GM19035 (cell line): ENCODE data around the gene CCR1.
"Not testable (repeated sequence)": the region's sequence is repeated elsewhere in the genome, so short reads cannot be mapped to it uniquely, and the experiment has no call there.

Source experiments
- ATAC-seq: cut with Tn5 transposase; IDR thresholded peaks from one replicate; pipeline ENCODE4 v1.9.1; 2021; ENCODE audit not compliant: unreplicated experiment

Gene CCR1

GRCh38 chr3:46184469-46184868 lies 23.6 kb downstream of the CCR1 start:
- ATAC-seq, result no peak

DNA sequence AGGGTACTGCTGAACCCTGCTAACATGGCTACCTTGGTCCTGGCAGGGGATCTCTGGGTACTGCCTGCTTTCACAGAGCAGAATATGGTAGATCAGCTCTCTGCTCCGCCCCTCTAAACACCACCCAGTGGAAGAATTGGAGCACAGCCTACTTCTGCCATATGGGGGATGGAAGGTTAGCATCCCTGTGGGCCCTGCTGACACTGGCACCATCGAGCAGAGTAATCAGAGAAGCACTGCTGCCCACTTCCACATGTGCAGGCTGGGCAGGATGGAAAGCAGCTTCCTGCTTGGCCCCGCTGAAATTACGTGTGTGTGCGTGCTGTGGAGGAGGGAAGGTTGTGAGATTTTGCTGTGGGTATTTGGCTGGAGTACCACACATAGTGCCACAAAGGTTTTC lies 24.8 kb downstream of the CCR1 start:
- no peak for ATAC-seq

DNA sequence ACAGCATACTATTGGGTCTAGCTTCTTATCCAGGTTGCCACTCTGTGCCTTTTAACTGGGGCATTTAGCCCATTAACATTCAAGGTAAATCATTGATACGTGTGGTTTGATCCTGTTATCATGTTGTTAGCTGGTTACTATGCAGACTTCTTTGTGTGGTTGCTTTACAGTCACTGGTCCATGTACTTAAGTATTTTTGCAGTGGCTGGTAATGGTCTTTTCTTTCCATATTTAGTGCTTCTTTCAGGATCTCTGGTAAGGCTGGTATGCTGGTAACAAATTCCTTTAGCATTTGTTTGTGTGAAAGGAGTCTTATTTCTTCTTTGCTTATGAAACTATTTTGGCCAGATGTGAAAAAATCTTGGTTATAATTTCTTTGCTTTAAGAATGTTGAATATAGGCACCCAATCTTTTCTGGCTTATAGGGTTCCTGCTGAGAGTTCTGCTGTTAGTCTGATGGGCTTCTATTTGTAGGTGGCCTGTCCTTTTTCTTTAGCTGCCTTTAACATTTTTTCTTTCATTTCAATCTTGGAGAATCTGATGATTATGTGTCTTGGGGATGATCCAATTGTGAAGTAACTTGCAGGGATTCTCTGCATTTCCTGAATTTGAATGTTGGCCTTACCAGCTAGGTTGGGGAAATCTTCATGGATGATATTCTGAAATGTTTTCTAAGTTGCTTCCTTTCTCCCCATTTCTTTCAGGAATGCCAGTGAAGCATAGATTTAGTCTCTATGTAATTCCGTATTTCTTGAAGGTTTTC lies 39.3 kb downstream of the CCR1 start:
- ATAC-seq, result no peak

GRCh38 chr3:46163556-46164041 lies 44.5 kb downstream of the CCR1 start:
- no peak for ATAC-seq

DNA sequence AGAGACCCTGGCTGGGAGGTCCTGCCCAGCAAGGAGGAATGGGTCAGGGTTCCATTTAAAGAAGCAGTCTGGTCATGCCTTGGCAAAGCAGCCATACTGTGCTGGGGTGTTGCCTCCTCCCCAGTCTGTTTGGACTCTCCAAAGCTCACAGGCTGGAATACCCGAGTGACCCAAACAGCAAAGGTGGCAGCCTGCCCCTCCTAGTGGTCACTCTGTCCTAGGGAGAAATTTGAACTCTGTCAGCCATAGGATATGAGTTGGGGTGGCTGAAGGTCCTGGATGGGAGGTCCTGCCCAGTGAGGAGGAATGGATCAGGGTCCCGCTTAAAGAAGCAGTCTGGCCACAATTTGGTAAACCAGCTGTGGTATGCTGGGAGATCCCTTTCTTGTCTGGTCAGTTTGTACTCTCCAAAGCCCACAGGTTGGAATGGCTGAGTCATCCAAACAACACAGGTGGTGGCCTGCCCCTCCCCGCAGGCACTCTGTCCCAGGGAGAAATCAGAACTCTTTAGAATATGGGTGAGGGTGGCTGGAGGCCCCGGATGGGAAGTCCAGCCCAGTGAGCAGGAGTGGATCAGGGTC lies 45.0 kb downstream of the CCR1 start:
- ATAC-seq, result no peak

- not testable (repeated sequence) for ATAC-seq
Observed at GRCh38 chr3:46157685-46158084, 50.4 kb downstream of the CCR1 start.

GRCh38 chr3:46154311-46154710 lies 53.8 kb downstream of the CCR1 start:
- no peak for ATAC-seq
